Activated T-cell treated with anti-CD3 and anti-CD28 coated beads for 1 hour (primary cell): Measurements from ENCODE around the gene AKAP11.
"Not testable (repeated sequence)": the region's sequence is repeated elsewhere in the genome, so short reads cannot be mapped to it uniquely, and the experiment has no call there.

Experiments
- DNase-seq: peaks from one replicate; pipeline ENCODE4 v3.0.0-alpha.2; 2020; ENCODE audit warnings: low read depth

Gene AKAP11

GRCh38 chr13:42272115-42272803, at the start of gene AKAP11:
AKAP11 (plus strand) TSS chr13:42272152; CDS start chr13:42286349, 14,197 bp downstream.
- peak; percentile 27 for DNase-seq

- no peak for DNase-seq
These were observed 48.3 kb upstream of the AKAP11 start for GRCh38 chr13:42223681-42224080.

GRCh38 chr13:42225051-42225450, 46.9 kb upstream of the AKAP11 start:
- DNase-seq: no peak

GRCh38 chr13:42226759-42227158, 45.2 kb upstream of the AKAP11 start:
- not testable (repeated sequence) for DNase-seq

GRCh38 chr13:42228527-42228926, 43.4 kb upstream of the AKAP11 start:
- no peak for DNase-seq

GRCh38 chr13:42229287-42229686, 42.7 kb upstream of the AKAP11 start:
- DNase-seq: no peak

- DNase-seq: no peak
These were observed 39.3 kb upstream of the AKAP11 start for GRCh38 chr13:42232671-42233070.

- no peak for DNase-seq
These were observed 38.2 kb upstream of the AKAP11 start for GRCh38 chr13:42233726-42234125.

- DNase-seq: no peak
These were observed 32.8 kb upstream of the AKAP11 start for GRCh38 chr13:42239161-42239560.

GRCh38 chr13:42239644-42240043, 32.3 kb upstream of the AKAP11 start:
- DNase-seq: no peak

GRCh38 chr13:42246541-42246940, 25.4 kb upstream of the AKAP11 start:
- no peak for DNase-seq

- DNase-seq: no peak
These were observed 24.1 kb upstream of the AKAP11 start for GRCh38 chr13:42247883-42248282.

GRCh38 chr13:42255886-42256285, 16.1 kb upstream of the AKAP11 start:
- no peak for DNase-seq

GRCh38 chr13:42258747-42259146, 13.2 kb upstream of the AKAP11 start:
- no peak for DNase-seq

GRCh38 chr13:42259515-42259914, 12.4 kb upstream of the AKAP11 start:
- no peak for DNase-seq

GRCh38 chr13:42260903-42261654, 10.9 kb upstream of the AKAP11 start:
- DNase-seq: no peak

- no peak for DNase-seq
These were observed 5.5 kb upstream of the AKAP11 start for GRCh38 chr13:42266473-42266872.

- no peak for DNase-seq
These were observed 1.6 kb upstream of the AKAP11 start for GRCh38 chr13:42270160-42270856.

GRCh38 chr13:42270857-42271215, 1.1 kb upstream of the AKAP11 start:
- no peak for DNase-seq

- DNase-seq: peak; percentile 81
These were observed 426 bp upstream of the AKAP11 start for GRCh38 chr13:42271337-42272114.

GRCh38 chr13:42272804-42273175, 838 bp downstream of the AKAP11 start:
- no peak for DNase-seq

- DNase-seq: no peak
These were observed 2.6 kb downstream of the AKAP11 start for GRCh38 chr13:42274386-42275097.
